Hematopoietic multipotent progenitor cell (in vitro differentiated cells): Measurements from ENCODE around the gene MMP15. TPM values are rescaled to one million over a fixed set of nuclear protein-coding genes. Genes with fewer than 3 reads are reported as not detected.
A peak's percentile ranks its signal among the peaks of the same experiment; 100 is the strongest.
"Not testable (repeated sequence)": the region's sequence is repeated elsewhere in the genome, so short reads cannot be mapped to it uniquely, and the experiment has no call there.

Experiments used
- DNase-seq, 3 donors: peaks; one replicate each; pipeline ENCODE4 v3.0.0-alpha.2; 2011 to 2015; ENCODE audit warnings: low read depth in 2 of 3, low spot score in 2 of 3
- total RNA-seq: library from RNA; depleted of rRNA; stranded (reverse); fragments of >200 nt; gene quantifications from one replicate; pipeline ENCODE4 v1.2.3, GENCODE V29; 2012

Gene MMP15
- 3.0 TPM for total RNA-seq

GRCh38 chr16:58025351-58026138 is at the start of gene MMP15:
Gene MMP15 (plus strand): TSS chr16:58025754. CDS start chr16:58026351, 597 bp downstream.
- peak in 2 of 3 donors; percentile 39 to 50 for DNase-seq

- DNase-seq = peak in 1 of 3 donors; percentile 7
Observed at GRCh38 chr16:57976331-57976796, 49.2 kb upstream of the MMP15 start.

GRCh38 chr16:57977418-57978069 is 48.0 kb upstream of the MMP15 start:
- peak in 1 of 3 donors; percentile 19 for DNase-seq

- DNase-seq = not testable (repeated sequence)
Observed at GRCh38 chr16:57978070-57978465, 47.5 kb upstream of the MMP15 start.

DNA sequence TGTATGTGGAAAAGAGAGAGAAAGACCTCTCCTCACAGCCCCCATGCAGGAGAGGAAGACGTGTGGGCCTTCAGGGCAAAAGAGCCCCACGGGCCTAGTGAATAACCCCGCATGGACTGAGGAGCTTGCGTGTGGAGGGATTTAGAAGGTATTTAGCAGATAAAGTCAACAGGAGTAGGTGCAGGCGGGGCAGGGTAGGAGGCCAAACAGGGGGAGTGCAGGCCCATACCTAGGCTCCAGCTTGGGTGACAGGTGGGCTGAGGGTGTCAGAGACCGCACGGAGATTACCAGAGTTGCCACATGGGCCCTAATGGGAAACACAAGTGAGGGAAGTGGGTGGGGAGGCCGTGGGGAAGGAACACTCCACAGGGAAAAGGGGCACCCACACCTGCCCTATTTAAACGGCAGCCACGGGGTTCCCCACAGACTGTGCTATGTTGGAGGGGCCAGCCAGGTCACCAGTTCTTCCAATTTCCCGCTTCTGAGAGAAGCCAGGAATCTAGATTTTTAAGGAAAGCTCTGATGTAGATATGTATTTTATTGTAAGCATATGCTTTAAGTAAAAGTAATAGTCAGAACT is 46.5 kb upstream of the MMP15 start:
- DNase-seq = no peak

DNA sequence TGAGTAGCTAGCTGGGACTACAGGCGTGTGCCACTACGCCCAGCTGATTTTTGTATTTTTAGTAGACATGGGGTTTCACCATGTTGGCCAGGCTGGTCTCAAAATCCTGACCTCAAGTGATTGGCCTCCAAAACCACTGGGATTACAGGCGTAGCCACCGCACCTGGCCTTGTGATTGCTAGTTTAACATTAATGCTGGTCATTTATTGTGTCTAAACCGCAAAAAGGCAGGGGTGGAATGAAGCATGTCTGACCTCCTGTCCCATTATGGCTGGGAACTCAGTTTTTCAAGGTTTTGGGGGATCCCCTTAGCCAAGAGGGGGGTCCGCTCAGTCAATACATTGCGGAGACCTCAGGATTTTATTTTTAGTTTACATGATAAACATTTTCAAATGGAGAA is 43.9 kb upstream of the MMP15 start:
- DNase-seq = no peak

DNA sequence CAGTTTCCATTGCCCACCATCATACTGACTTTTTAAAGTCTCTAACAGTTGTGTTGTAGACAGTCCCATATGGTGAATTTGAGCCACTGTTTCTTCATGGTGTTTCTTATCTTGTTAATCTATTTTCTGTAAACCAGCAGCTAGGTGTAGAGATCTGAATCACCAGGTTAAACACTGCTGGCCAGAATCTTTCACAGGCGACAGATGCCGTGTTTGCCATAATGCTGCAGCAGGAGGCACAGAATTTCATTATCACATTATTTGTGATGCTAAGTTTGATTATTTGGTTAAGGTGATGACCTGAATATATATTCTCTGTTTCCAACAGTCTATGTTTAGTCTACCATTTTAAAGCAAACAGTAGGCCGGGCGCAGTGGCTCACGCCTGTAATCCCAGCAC is 43.2 kb upstream of the MMP15 start:
- DNase-seq = no peak

- DNase-seq = peak; percentile 73 to 93 (median 91)
Observed at GRCh38 chr16:57984443-57985203, 40.9 kb upstream of the MMP15 start.

GRCh38 chr16:57985204-57986181 is 40.1 kb upstream of the MMP15 start:
- no peak for DNase-seq

GRCh38 chr16:57986196-57986595 is 39.4 kb upstream of the MMP15 start:
- no peak for DNase-seq

GRCh38 chr16:57987441-57988177 is 37.9 kb upstream of the MMP15 start:
- no peak for DNase-seq

DNA sequence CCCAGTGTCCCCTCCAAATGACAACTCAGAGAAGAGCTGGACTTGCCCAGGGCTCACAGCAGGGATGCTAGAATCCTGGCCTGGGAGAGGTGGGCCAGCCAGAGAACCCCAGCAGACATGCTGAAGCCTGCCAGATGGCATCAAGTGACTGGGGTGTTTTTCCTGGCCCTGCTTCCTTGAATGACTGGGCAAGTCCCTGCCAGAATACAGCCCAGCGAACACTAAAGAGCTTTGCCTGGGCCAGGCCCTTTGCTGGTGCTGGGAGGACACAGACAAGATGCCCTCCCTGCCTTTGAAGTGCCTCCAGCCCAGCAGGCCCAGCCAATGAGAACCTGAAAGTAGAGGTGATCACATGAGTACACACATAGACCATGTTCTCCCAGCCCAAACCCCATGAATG is 36.6 kb upstream of the MMP15 start:
- peak in 2 of 3 donors; percentile 13 to 31 for DNase-seq

DNA sequence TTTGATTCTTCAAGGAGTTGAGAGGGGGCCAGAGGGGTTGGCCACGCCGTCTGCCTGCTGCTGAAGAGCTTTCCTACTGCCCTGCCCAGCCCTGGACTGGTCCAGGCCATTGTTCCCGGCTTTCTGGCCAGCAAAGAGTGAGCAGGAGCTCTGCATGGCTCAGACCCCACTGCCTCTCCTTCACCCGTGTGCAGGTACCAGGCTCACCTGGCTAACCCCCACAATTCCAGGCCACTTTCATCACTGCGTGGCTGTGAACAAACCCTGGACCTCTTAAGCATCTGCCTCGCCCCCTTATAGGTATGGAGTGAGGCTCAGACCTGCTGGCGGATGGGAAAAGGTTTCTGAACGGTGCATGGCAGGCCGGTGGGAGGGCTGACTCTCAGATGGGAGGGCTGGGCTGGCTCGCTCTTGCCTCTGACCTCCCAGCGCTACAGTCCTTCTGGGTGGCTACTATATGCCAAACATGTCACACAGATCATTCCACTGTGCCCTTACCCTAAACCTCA is 33.9 kb upstream of the MMP15 start:
- DNase-seq = no peak

GRCh38 chr16:57992084-57992483 is 33.5 kb upstream of the MMP15 start:
- no peak for DNase-seq

- DNase-seq = no peak
Observed at GRCh38 chr16:57993438-57993837, 32.1 kb upstream of the MMP15 start.

GRCh38 chr16:57993897-57994296 is 31.7 kb upstream of the MMP15 start:
- no peak for DNase-seq

GRCh38 chr16:57994361-57994760 is 31.2 kb upstream of the MMP15 start:
- DNase-seq = no peak

DNA sequence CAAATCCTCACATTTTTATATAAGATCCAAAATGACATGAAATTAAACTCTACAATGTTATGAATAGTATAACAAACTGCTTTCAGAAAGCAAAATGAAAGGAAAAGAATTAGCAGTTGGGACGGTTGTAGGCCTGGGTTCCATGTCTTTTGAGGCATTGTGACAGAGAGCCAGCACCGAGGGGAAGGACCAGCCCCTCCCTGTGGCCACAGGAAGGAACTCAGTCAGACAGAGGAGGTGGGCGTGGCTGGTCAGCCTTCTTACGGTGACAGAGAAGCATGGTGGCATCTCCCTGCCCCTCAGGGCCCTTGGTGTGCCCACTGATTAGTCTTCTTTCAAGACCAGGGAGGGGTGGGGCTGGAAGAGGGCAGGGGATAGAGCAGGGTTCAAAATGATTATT is 30.8 kb upstream of the MMP15 start:
- peak in 2 of 3 donors; percentile 67 to 77 for DNase-seq
